ENCODE results near the gene MOB3A.

Gene MOB3A

GRCh38 chr19:2142173-2142829, 46.2 kb upstream of the MOB3A start:
- H3K4me3 ChIP-seq (ENCODE audit: low read length, poor library complexity, severe bottlenecking): no peak overlapping the region
- peaks cover 80% of the 10 kb centered on the region for H3K79me2 ChIP-seq (ENCODE audit: insufficient read depth, low read length)
- H3K27me3 ChIP-seq (ENCODE audit: insufficient read depth, low read length, poor library complexity, severe bottlenecking): no peaks in the 10 kb centered on the region
- no peak overlapping the region for H3K9ac ChIP-seq (ENCODE audit: low read depth, low read length, poor library complexity, severe bottlenecking)
- peaks cover 20% of the 10 kb centered on the region for H4K20me1 ChIP-seq (ENCODE audit: insufficient read depth, low read length, poor library complexity, severe bottlenecking)
- no peak overlapping the region for H2AFZ ChIP-seq (ENCODE audit: low read length)
- no peak overlapping the region for H3K4me2 ChIP-seq (ENCODE audit: low read depth, low read length, poor library complexity, severe bottlenecking)
- H3K9me3 ChIP-seq (ENCODE audit: insufficient read depth, low read depth, low read length): no peaks in the 10 kb centered on the region
- peaks cover 17% of the 10 kb centered on the region; the same call in 1 of the 2 replicates for H3K36me3 ChIP-seq (ENCODE audit: insufficient read depth, low read length)
- TF ChIP-seq EZH2phosphoT487 (IDR thresholded peaks at IDR 0.05; ENCODE audit: borderline replicate concordance): no peak
- TF ChIP-seq CTCF (conservative IDR thresholded peaks at IDR 0.05; ENCODE audit: low read length): no peak
- peaks cover 4% of the 10 kb centered on the region for H3K4me1 ChIP-seq (ENCODE audit: insufficient read depth, low read length, poor library complexity, severe bottlenecking)
- no peaks in the 10 kb centered on the region for H3K9me2 ChIP-seq (replicated peaks; ENCODE audit: low read depth, low read length)
- H3F3A ChIP-seq (ENCODE audit: low read depth): no peaks in the 10 kb centered on the region

- Histone ChIP-seq H3K27me3 (ENCODE audit: insufficient read depth, low read length, poor library complexity, severe bottlenecking) (no peaks in the 10 kb centered on the region), H3K4me2 (ENCODE audit: low read depth, low read length, poor library complexity, severe bottlenecking) (no peak overlapping the region), H4K20me1 (ENCODE audit: insufficient read depth, low read length, poor library complexity, severe bottlenecking) (peaks cover 5% of the 10 kb centered on the region), H3K9me3 (ENCODE audit: insufficient read depth, low read depth, low read length) (no peaks in the 10 kb centered on the region), H3K4me3 (ENCODE audit: low read length, poor library complexity, severe bottlenecking) (no peak overlapping the region), H3K4me1 (ENCODE audit: insufficient read depth, low read length, poor library complexity, severe bottlenecking) (no peaks in the 10 kb centered on the region), H3K9me2 (replicated peaks; ENCODE audit: low read depth, low read length) (no peaks in the 10 kb centered on the region), H3K36me3 (ENCODE audit: insufficient read depth, low read length) (peaks cover 34% of the 10 kb centered on the region; the same call in 1 of the 2 replicates), H3K79me2 (ENCODE audit: insufficient read depth, low read length) (peaks cover 59% of the 10 kb centered on the region), H3F3A (ENCODE audit: low read depth) (no peaks in the 10 kb centered on the region), H2AFZ (ENCODE audit: low read length) (no peak overlapping the region), H3K9ac (ENCODE audit: low read depth, low read length, poor library complexity, severe bottlenecking) (no peak overlapping the region)
- TF ChIP-seq CTCF (conservative IDR thresholded peaks at IDR 0.05; ENCODE audit: low read length): no peak
- TF ChIP-seq EZH2phosphoT487 (IDR thresholded peaks at IDR 0.05; ENCODE audit: borderline replicate concordance): no peak
These were observed 44.0 kb upstream of the MOB3A start for GRCh38 chr19:2140138-2140569.

- Histone ChIP-seq H3K9ac (ENCODE audit: low read depth, low read length, poor library complexity, severe bottlenecking) (no peak overlapping the region), H3K4me3 (ENCODE audit: low read length, poor library complexity, severe bottlenecking) (no peak overlapping the region), H3K4me2 (ENCODE audit: low read depth, low read length, poor library complexity, severe bottlenecking) (no peak overlapping the region), H3K9me3 (ENCODE audit: insufficient read depth, low read depth, low read length) (no peaks in the 10 kb centered on the region), H3K4me1 (ENCODE audit: insufficient read depth, low read length, poor library complexity, severe bottlenecking) (no peaks in the 10 kb centered on the region), H3F3A (ENCODE audit: low read depth) (no peaks in the 10 kb centered on the region), H3K9me2 (replicated peaks; ENCODE audit: low read depth, low read length) (no peaks in the 10 kb centered on the region), H3K36me3 (ENCODE audit: insufficient read depth, low read length) (peaks cover 34% of the 10 kb centered on the region; the same call in 1 of the 2 replicates), H4K20me1 (ENCODE audit: insufficient read depth, low read length, poor library complexity, severe bottlenecking) (no peaks in the 10 kb centered on the region), H3K27me3 (ENCODE audit: insufficient read depth, low read length, poor library complexity, severe bottlenecking) (no peaks in the 10 kb centered on the region), H3K79me2 (ENCODE audit: insufficient read depth, low read length) (peaks cover 53% of the 10 kb centered on the region), H2AFZ (ENCODE audit: low read length) (no peak overlapping the region)
- TF ChIP-seq CTCF (conservative IDR thresholded peaks at IDR 0.05; ENCODE audit: low read length) (no peak), EZH2phosphoT487 (IDR thresholded peaks at IDR 0.05; ENCODE audit: borderline replicate concordance) (no peak)
These were observed 43.4 kb upstream of the MOB3A start for GRCh38 chr19:2139385-2140137.

Measured in Loucy (cell line).